OCI-M1 (cell line): Measurements from ENCODE around the gene KRTCAP2.
"Not testable (repeated sequence)": the region's sequence is repeated elsewhere in the genome, so short reads cannot be mapped to it uniquely, and the experiment has no call there.

Source experiments
- DNase-seq: peaks from one replicate; lab custom pipeline; 2025; lab: John Stamatoyannopoulos, UW

Gene KRTCAP2

GRCh38 chr1:155199792-155200191, 26.7 kb upstream of the KRTCAP2 start:
- DNase-seq = no peak

- no peak for DNase-seq
These were observed 25.4 kb upstream of the KRTCAP2 start for GRCh38 chr1:155198547-155198906.

GRCh38 chr1:155197901-155198546, 24.9 kb upstream of the KRTCAP2 start:
- no peak for DNase-seq

- no peak for DNase-seq
These were observed 24.0 kb upstream of the KRTCAP2 start for GRCh38 chr1:155196893-155197638.

- DNase-seq = no peak
These were observed 23.2 kb upstream of the KRTCAP2 start for GRCh38 chr1:155196103-155196892.

GRCh38 chr1:155195201-155196102, 22.3 kb upstream of the KRTCAP2 start:
- no peak for DNase-seq

GRCh38 chr1:155193991-155194240, 20.8 kb upstream of the KRTCAP2 start:
- DNase-seq = not testable (repeated sequence)

- peak; percentile 99 for DNase-seq
These were observed 20.3 kb upstream of the KRTCAP2 start for GRCh38 chr1:155193275-155193990.

GRCh38 chr1:155192346-155193274, 19.5 kb upstream of the KRTCAP2 start:
- peak; percentile 96 for DNase-seq

- no peak for DNase-seq
These were observed 18.8 kb upstream of the KRTCAP2 start for GRCh38 chr1:155191904-155192303.

- not testable (repeated sequence) for DNase-seq
These were observed 16.8 kb upstream of the KRTCAP2 start for GRCh38 chr1:155189926-155190325.

GRCh38 chr1:155188268-155188667, 15.2 kb upstream of the KRTCAP2 start:
- no peak for DNase-seq

- DNase-seq = no peak
These were observed 14.4 kb upstream of the KRTCAP2 start for GRCh38 chr1:155187456-155187891.

- DNase-seq = no peak
These were observed 13.8 kb upstream of the KRTCAP2 start for GRCh38 chr1:155186794-155187455.

GRCh38 chr1:155186067-155186793, 13.1 kb upstream of the KRTCAP2 start:
- no peak for DNase-seq

- DNase-seq = no peak
These were observed 12.6 kb upstream of the KRTCAP2 start for GRCh38 chr1:155185783-155186066.

GRCh38 chr1:155184835-155185782, 12.0 kb upstream of the KRTCAP2 start:
- DNase-seq = peak; percentile 67

GRCh38 chr1:155184351-155184811, 11.3 kb upstream of the KRTCAP2 start:
- DNase-seq = no peak
